GM18502 (cell line): ENCODE data around the gene TTC27.

Experiments used
- ATAC-seq: cut with Tn5 transposase; IDR thresholded peaks from one replicate; pipeline ENCODE4 v1.9.1; 2021; ENCODE audit warnings: mild to moderate bottlenecking; ENCODE audit not compliant: unreplicated experiment, poor library complexity

Gene TTC27

GRCh38 chr2:32801741-32802140 lies 173.9 kb downstream of the TTC27 start:
- no peak for ATAC-seq

- no peak for ATAC-seq
Observed at GRCh38 chr2:32802877-32803276, 175.0 kb downstream of the TTC27 start.

GRCh38 chr2:32804205-32804604 lies 176.4 kb downstream of the TTC27 start:
- ATAC-seq = no peak

- ATAC-seq = no peak
Observed at GRCh38 chr2:32805104-32806095, 177.6 kb downstream of the TTC27 start.

GRCh38 chr2:32806857-32807256 lies 179.0 kb downstream of the TTC27 start:
- ATAC-seq = no peak

GRCh38 chr2:32807662-32808061 lies 179.8 kb downstream of the TTC27 start:
- no peak for ATAC-seq

GRCh38 chr2:32810909-32811495 lies 183.2 kb downstream of the TTC27 start:
- no peak for ATAC-seq

- ATAC-seq = no peak
Observed at GRCh38 chr2:32811696-32812095, 183.8 kb downstream of the TTC27 start.

- ATAC-seq = no peak
Observed at GRCh38 chr2:32812316-32812715, 184.5 kb downstream of the TTC27 start.

- no peak for ATAC-seq
Observed at GRCh38 chr2:32820088-32820487, 192.2 kb downstream of the TTC27 start.

GRCh38 chr2:32820701-32821100 lies 192.9 kb downstream of the TTC27 start:
- no peak for ATAC-seq

- no peak for ATAC-seq
Observed at GRCh38 chr2:32824070-32824809, 196.4 kb downstream of the TTC27 start.

GRCh38 chr2:32825291-32825712 lies 197.5 kb downstream of the TTC27 start:
- ATAC-seq = no peak

- ATAC-seq = no peak
Observed at GRCh38 chr2:32830196-32830595, 202.3 kb downstream of the TTC27 start.

GRCh38 chr2:32832821-32833220 lies 205.0 kb downstream of the TTC27 start:
- no peak for ATAC-seq

- no peak for ATAC-seq
Observed at GRCh38 chr2:32833709-32834108, 205.9 kb downstream of the TTC27 start.

- ATAC-seq = no peak
Observed at GRCh38 chr2:32835148-32835547, 207.3 kb downstream of the TTC27 start.

GRCh38 chr2:32836933-32837332 lies 209.1 kb downstream of the TTC27 start:
- ATAC-seq = no peak

GRCh38 chr2:32838418-32838817 lies 210.6 kb downstream of the TTC27 start:
- peak; percentile 72 for ATAC-seq

GRCh38 chr2:32838949-32839348 lies 211.1 kb downstream of the TTC27 start:
- no peak for ATAC-seq
